Activated T-helper 1 cell treated with Interleukin-2 at 50 U/mL for 16 hours (primary cell): ENCODE results near the gene PDX1.

Experiments used
- DNase-seq: peaks from one replicate; pipeline ENCODE4 v3.0.0-alpha.2; 2020; ENCODE audit warnings: low read depth

Gene PDX1

DNA sequence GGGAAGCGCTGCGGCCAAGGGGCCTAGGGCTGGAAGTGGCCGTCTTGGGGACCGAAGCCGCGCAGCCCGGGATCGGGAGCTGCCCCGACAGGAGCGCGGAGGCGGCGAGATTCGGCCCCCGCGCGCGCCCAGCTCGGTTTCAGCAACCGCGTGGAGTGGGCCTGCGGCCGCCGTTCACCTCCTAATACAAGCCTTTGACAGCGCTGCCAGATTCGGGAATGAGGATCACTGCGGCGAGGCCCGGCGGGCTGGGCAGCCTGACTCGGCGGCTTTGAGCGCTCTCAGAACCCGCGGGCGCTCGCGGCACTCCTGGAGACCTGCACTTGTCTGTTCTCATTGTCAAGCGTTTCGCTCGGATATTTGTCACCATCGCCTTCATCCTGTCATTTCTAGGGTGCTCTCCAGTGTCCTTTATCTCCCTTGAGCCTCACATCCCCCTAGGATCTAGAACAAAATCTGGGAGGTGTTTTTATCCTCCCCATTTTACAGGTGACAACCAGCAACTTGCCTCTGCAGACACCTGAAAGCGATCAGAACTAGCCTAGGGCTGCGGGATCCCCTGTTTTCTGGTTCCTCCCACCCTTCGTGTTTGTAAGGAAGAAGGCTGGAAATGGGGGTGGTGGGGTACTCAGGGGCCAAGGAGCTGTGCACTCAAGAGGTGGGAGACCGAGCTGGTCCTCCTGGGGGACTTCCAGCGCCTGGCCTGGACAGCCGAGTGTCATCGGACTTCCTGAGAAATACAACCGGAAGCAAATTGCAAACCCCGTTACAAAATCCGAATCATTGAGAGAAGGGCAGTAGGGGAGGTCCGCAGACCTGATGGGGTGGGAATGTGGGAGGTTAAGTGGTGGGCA, 50.8 kb downstream of the PDX1 start:
- DNase-seq: no peak

- no peak for DNase-seq
Measured at GRCh38 chr13:27971236-27971645, 51.4 kb downstream of the PDX1 start.

DNA sequence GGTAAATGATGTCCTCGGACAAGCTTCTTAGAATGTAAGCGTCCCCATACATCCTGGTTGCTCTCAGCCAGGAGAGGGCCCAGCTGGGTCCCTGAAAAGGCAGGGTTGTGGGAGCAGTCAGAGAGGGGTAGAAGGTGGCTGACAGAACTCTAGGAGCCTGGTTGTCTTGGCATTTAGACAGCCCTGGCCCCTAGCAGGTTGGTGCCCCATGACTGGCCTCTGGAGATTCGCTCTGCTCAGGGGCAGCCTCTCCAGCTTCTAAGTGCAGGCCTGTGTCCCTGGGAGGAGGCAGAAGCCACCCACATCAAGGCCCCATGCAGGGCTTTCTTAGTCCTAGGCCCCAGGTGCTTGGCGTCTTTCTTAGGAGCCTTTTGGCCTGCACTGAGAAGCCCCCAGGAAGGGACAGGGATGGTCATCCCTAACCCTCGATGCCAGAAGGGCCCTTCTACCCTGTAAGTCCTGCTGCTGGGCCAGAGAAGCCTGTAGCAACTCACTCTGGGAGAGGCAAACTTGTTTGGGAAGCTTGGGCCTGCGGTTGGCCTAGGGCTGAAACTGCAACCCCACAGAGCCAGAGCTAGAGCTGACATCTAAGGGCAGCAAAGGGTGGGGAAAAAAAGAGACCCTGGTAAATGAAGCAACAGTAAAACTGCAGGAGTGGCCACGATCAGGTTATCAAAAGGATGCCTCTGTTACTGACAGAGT, 52.1 kb downstream of the PDX1 start:
- no peak for DNase-seq

DNA sequence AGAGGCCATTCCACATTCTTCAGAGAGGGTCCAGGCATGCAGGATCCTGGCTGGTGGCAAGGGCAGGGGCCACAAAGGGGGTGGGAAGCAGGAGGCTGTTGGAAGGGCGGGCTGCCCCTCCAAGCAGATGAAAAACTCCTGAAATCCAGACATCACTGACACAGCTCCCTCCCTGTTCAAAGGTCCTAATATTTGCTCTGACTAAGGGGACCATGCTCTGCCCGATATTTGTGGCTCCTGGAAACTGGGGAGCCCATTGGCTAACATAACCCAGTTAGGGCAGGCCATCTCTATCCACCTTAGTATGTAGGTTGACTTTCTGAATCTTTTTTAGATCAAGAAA, 52.6 kb downstream of the PDX1 start:
- no peak for DNase-seq

DNA sequence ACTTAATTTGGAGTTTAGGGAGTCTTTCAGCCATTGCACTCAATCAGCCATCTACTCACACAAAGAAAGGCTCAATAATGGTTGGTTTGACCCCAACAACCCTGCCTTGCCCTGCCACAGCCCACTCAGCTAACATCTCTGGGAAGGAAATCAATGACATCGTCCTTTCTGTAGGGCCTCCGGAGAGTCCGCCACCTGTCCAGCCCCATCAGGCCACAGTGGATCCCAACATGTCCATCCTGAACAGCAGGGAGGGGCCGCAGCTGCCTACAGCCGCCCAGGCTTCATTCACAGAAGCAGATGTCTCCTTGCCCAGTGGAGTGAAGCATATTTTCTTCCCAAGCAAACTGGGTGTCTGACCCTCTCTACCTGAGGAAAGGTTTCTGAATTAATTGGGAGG, 53.5 kb downstream of the PDX1 start:
- no peak for DNase-seq

GRCh38 chr13:27973961-27974662, 54.3 kb downstream of the PDX1 start:
- no peak for DNase-seq
